ENCODE measurements around the gene CDC42BPA. TPM values are rescaled to one million over a fixed set of nuclear protein-coding genes. Genes with fewer than 3 reads are reported as not detected.

The CDC42BPA gene
- polyA plus RNA-seq, 3 donors = 0.20 to 0.45 (median 0.39) TPM

GRCh38 chr1:227182012-227182411, 136.3 kb downstream of the CDC42BPA start:
- Mint-ChIP-seq H3K4me1 (no peaks in the 10 kb centered on the region), H3K4me3 (no peak overlapping the region), H3K27ac (no peak overlapping the region), H3K27me3 (ENCODE audit: low read depth in 3 of 3) (no peaks in the 10 kb centered on the region), H3K9me3 (peaks cover 0 to 3% (median 0%) of the 10 kb centered on the region in 7 donors), H3K36me3 (no peaks in the 10 kb centered on the region)
- no peak for TF ChIP-seq CTCF (IDR thresholded peaks at IDR 0.05)
- Histone ChIP-seq H4K20me1 (ENCODE audit: insufficient read depth, low read length) (no peaks in the 10 kb centered on the region), H3K27me3 (ENCODE audit: control insufficient read depth in 2 of 2, insufficient read depth in 2 of 2, low read length in 2 of 2) (no peaks in the 10 kb centered on the region), H3K4me1 (ENCODE audit: control insufficient read depth in 1 of 2, insufficient read depth in 2 of 2, low read length in 2 of 2) (no peaks in the 10 kb centered on the region), H3K36me3 (replicated peaks in 1 of 2; ENCODE audit: control insufficient read depth in 1 of 2, insufficient read depth in 2 of 2, low read length in 2 of 2) (no peaks in the 10 kb centered on the region), H3K27ac (ENCODE audit: low read depth in 1 of 2, low read length in 2 of 2) (no peak overlapping the region), H3K4me2 (replicated peaks; ENCODE audit: extremely low read depth, low read length, poor library complexity, severe bottlenecking) (no peak overlapping the region), H3K9me3 (replicated peaks in 1 of 2; ENCODE audit: control insufficient read depth in 1 of 2, insufficient read depth in 1 of 2, low read length in 2 of 2) (no peaks in the 10 kb centered on the region), H3K4me3 (replicated peaks in 1 of 3; ENCODE audit: low read depth in 2 of 3, low read length in 3 of 3) (no peak overlapping the region), H3K79me2 (ENCODE audit: insufficient read depth, low read length) (no peaks in the 10 kb centered on the region), H3K9ac (ENCODE audit: insufficient read depth, low read length, poor library complexity, severe bottlenecking) (no peak overlapping the region), H2AFZ (ENCODE audit: insufficient read depth, low read depth, low read length, poor library complexity, severe bottlenecking) (no peak overlapping the region)
- intact Hi-C loops (cut with micrococcal nuclease) = no loop called here
- WGBS (ENCODE audit: insufficient coverage) = 100% methylated on average over 2 of the region's 3 CpGs
- no peak for DNase-seq

- intact Hi-C loops (cut with micrococcal nuclease) = no loop called here
- Mint-ChIP-seq H3K36me3 (no peaks in the 10 kb centered on the region), H3K27ac (no peak overlapping the region), H3K4me1 (no peaks in the 10 kb centered on the region), H3K9me3 (peaks cover 0 to 3% (median 0%) of the 10 kb centered on the region in 7 donors), H3K4me3 (no peak overlapping the region), H3K27me3 (ENCODE audit: low read depth in 3 of 3) (no peaks in the 10 kb centered on the region)
- DNase-seq = no peak
- Histone ChIP-seq H3K27me3 (ENCODE audit: control insufficient read depth in 2 of 2, insufficient read depth in 2 of 2, low read length in 2 of 2) (no peaks in the 10 kb centered on the region), H3K9me3 (replicated peaks in 1 of 2; ENCODE audit: control insufficient read depth in 1 of 2, insufficient read depth in 1 of 2, low read length in 2 of 2) (no peaks in the 10 kb centered on the region), H2AFZ (ENCODE audit: insufficient read depth, low read depth, low read length, poor library complexity, severe bottlenecking) (no peak overlapping the region), H3K27ac (ENCODE audit: low read depth in 1 of 2, low read length in 2 of 2) (no peak overlapping the region), H3K79me2 (ENCODE audit: insufficient read depth, low read length) (no peaks in the 10 kb centered on the region), H4K20me1 (ENCODE audit: insufficient read depth, low read length) (no peaks in the 10 kb centered on the region), H3K4me3 (replicated peaks in 1 of 3; ENCODE audit: low read depth in 2 of 3, low read length in 3 of 3) (no peak overlapping the region), H3K9ac (ENCODE audit: insufficient read depth, low read length, poor library complexity, severe bottlenecking) (no peak overlapping the region), H3K36me3 (replicated peaks in 1 of 2; ENCODE audit: control insufficient read depth in 1 of 2, insufficient read depth in 2 of 2, low read length in 2 of 2) (no peaks in the 10 kb centered on the region), H3K4me1 (ENCODE audit: control insufficient read depth in 1 of 2, insufficient read depth in 2 of 2, low read length in 2 of 2) (no peaks in the 10 kb centered on the region), H3K4me2 (replicated peaks; ENCODE audit: extremely low read depth, low read length, poor library complexity, severe bottlenecking) (no peak overlapping the region)
- 100% methylated on average over 1 of the region's 4 CpGs for WGBS (ENCODE audit: insufficient coverage)
- TF ChIP-seq CTCF (IDR thresholded peaks at IDR 0.05) = no peak
Measured at GRCh38 chr1:227175611-227176010, 142.7 kb downstream of the CDC42BPA start.
